ENCODE data around the gene AMPD2. TPM values are rescaled to one million over a fixed set of nuclear protein-coding genes. Genes with fewer than 3 reads are reported as not detected.
A peak's percentile ranks its signal among the peaks of the same experiment; 100 is the strongest.

The AMPD2 gene
- total and polyA plus RNA-seq, 9 of the 15 experiments (the other 6 are each of a cell fraction or from before 2014, with no cell fraction given) = 2.0 to 77.7 (median 28.2) TPM

- H3K9ac ChIP-seq (ENCODE audit: insufficient read depth in 1 of 2, low read depth in 2 of 2, low read length in 2 of 2) = no peak overlapping the region
- H3K4me3 ChIP-seq = no peak overlapping the region
- in situ Hi-C loops (cut with MboI) (loop anchor here (5.0 to 10.0 kb wide), 3 partner anchors 128 to 370 kb away; no protein-coding TSS in a partner anchor), intact Hi-C loops (cut with micrococcal nuclease) (loop anchor here (5.0 to 10.0 kb wide), 2 partner anchors 58 to 470 kb away; partner anchors contain the start of gene UBL4B)
- H3K9me1 ChIP-seq (ENCODE audit: control insufficient read depth, insufficient read depth, low read length) = no peaks in the 10 kb centered on the region
- H3K27me3 ChIP-seq (ENCODE audit: control insufficient read depth in 2 of 2, insufficient read depth in 2 of 2, low read length in 2 of 2) = no peaks in the 10 kb centered on the region
- ChIA-PET POLR2A (interaction anchor here (1.1 kb wide), 1 partner anchor 11 kb away, joined by 3 read pairs; the partner anchor contains the start of gene GSTM4), CTCF (ENCODE audit: low intra/inter-chr PET ratio) (interaction anchor here (0.6 to 6.9 kb wide), 3 partner anchors 129 to 415 kb away, joined by 3 to 77 read pairs (median 15); partner anchors contain the start of gene AHCYL1)
- BruUV-seq (replicated peaks) = no TSS peak
- FAIRE-seq = no peak
- no peaks in the 10 kb centered on the region; the same call in 1 of the 2 replicates for H3K9me3 ChIP-seq (replicated peaks; ENCODE audit: control insufficient read depth, insufficient read depth, low read depth, low read length)
- peak overlapping the region; percentile 31 for H3K4me2 ChIP-seq (ENCODE audit: insufficient read depth, low read length)
- H3K4me1 ChIP-seq (replicated peaks in 1 of 2; ENCODE audit: control insufficient read depth in 2 of 2, insufficient read depth in 2 of 2, low read length in 2 of 2) = peaks cover 15 to 36% of the 10 kb centered on the region in 2 experiments; a peak in 4 of 5 replicates
- H4K20me1 ChIP-seq (replicated peaks; ENCODE audit: control insufficient read depth, insufficient read depth, low read length) = no peaks in the 10 kb centered on the region
- peak in 1 of 4 experiments; percentile 64 for DNase-seq (ENCODE audit: extremely low read depth in 1 of 4, low spot score in 3 of 4)
- H3K79me2 ChIP-seq (ENCODE audit: control insufficient read depth, insufficient read depth, low read length) = no peaks in the 10 kb centered on the region
- 13% methylated on average over 10 of the region's 10 CpGs for whole genome bisulfite sequencing (ENCODE audit: insufficient coverage, low coverage, missing lambda C conversion rate)
- no peaks in the 10 kb centered on the region for H3K36me3 ChIP-seq (ENCODE audit: control insufficient read depth, insufficient read depth, low read length)
- peak overlapping the region; percentile 56 for H2AFZ ChIP-seq (ENCODE audit: low read depth, low read length)
- ATAC-seq = no peak
- no peak overlapping the region for H3K27ac ChIP-seq (ENCODE audit: extremely low read depth, low read depth, low read length)
- TF ChIP-seq MBD2 (IDR thresholded peaks at IDR 0.05; ENCODE audit: borderline replicate concordance, low read depth) = no peak
- TF ChIP-seq ZNF133 (CRISPR knock-in tag; IDR thresholded peaks at IDR 0.05) = no peak
- TF ChIP-seq, protein P1, sequence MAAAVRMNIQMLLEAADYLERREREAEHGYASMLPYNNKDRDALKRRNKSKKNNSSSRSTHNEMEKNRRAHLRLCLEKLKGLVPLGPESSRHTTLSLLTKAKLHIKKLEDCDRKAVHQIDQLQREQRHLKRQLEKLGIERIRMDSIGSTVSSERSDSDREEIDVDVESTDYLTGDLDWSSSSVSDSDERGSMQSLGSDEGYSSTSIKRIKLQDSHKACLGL (CRISPR knock-in tag; IDR thresholded peaks at IDR 0.05; ENCODE audit: borderline replicate concordance, poor library complexity, severe bottlenecking) = no peak
- no peak for TF ChIP-seq HNRNPH1 (optimal IDR thresholded peaks at IDR 0.05; ENCODE audit: low read depth, low read length)
- no peak for TF ChIP-seq MCM3 (IDR thresholded peaks at IDR 0.05)
- 0 out of 4 replicates have a peak, but pooled peaks of 1 of the 2 experiments have one; percentile 21 for TF ChIP-seq MNT (conservative IDR thresholded peaks at IDR 0.05)
- TF ChIP-seq ZNF263 (CRISPR knock-in tag; IDR thresholded peaks at IDR 0.05; ENCODE audit: borderline replicate concordance) = no peak
- no peak for TF ChIP-seq FOXJ3 (CRISPR knock-in tag; IDR thresholded peaks at IDR 0.05)
- TF ChIP-seq HDAC1 (IDR thresholded peaks at IDR 0.05) = no peak
- no peak for TF ChIP-seq ATF7 (IDR thresholded peaks at IDR 0.05)
- TF ChIP-seq EP400 (IDR thresholded peaks at IDR 0.05) = no peak
- TF ChIP-seq KDM1A (IDR thresholded peaks at IDR 0.05) = 0 out of 4 replicates have a peak, but pooled peaks of 1 of the 2 experiments have one; percentile 7
- TF ChIP-seq CHAMP1 (IDR thresholded peaks at IDR 0.05) = no peak
- TF ChIP-seq BCOR (IDR thresholded peaks at IDR 0.05) = no peak
- TF ChIP-seq ZFP36 (IDR thresholded peaks at IDR 0.05; ENCODE audit: low read depth, low read length, partially characterized antibody) = peak; percentile 20
- no peak for TF ChIP-seq HNRNPK (IDR thresholded peaks at IDR 0.05; ENCODE audit: low read depth, low read length, poor library complexity, severe bottlenecking)
- no peak for TF ChIP-seq ZKSCAN3 (CRISPR knock-in tag; IDR thresholded peaks at IDR 0.05)
- no peak for TF ChIP-seq ZNF584 (CRISPR knock-in tag; IDR thresholded peaks at IDR 0.05; ENCODE audit: low read depth)
Observed at GRCh38 chr1:109644670-109645069, 25.0 kb downstream of the AMPD2 start.
